ENCODE data around the gene GABRA5. TPM values are rescaled to one million over a fixed set of nuclear protein-coding genes. Genes with fewer than 3 reads are reported as not detected.

GABRA5 gene
- total RNA-seq, 1 experiment from 2014 or later: not detected

DNA sequence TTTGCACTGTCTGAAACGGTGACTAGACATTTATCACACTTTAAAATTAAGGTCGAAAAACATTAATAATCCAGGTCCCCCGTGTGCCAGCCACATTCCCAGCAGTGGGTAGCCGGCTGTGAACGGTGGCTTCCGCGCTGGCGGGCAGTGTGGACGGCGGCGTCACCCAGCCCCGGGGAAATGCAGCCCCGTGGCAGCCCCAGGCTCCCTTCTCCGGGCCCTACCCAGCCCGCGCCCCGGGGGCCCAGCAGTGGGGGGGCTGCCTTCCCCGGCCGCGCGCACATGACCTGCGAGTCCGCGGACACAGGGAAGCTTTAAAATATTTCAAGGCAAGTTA lies 25.3 kb downstream of the GABRA5 start:
- BruUV-seq (replicated peaks): no TSS peak
- CTCF ChIA-PET: no interaction called here

GRCh38 chr15:26892678-26893077 lies 25.8 kb downstream of the GABRA5 start:
- no peak overlapping the region for H3K4me3 ChIP-seq (ENCODE audit: low read depth, low read length)
- H3K9me3 Mint-ChIP-seq (ENCODE audit: unreplicated experiment): peaks cover 25% of the 10 kb centered on the region
- no peaks in the 10 kb centered on the region for H3K36me3 ChIP-seq (ENCODE audit: control insufficient read depth, insufficient read depth, low read length)
- H3K4me1 Mint-ChIP-seq (ENCODE audit: low read depth, unreplicated experiment): no peaks in the 10 kb centered on the region
- intact Hi-C loops (cut with micrococcal nuclease; ENCODE audit: unreplicated experiment): no loop called here
- no TSS peak for BruUV-seq (replicated peaks)
- H3K27me3 Mint-ChIP-seq (ENCODE audit: insufficient read depth, unreplicated experiment): peaks cover 3% of the 10 kb centered on the region
- no peaks in the 10 kb centered on the region for H3K27me3 ChIP-seq (replicated peaks; ENCODE audit: control insufficient read depth, insufficient read depth, low read length)
- POLR2A ChIA-PET: no interaction called here
- no peaks in the 10 kb centered on the region for H3K4me1 ChIP-seq
- no peak for DNase-seq
- no peak overlapping the region for H3K27ac Mint-ChIP-seq (ENCODE audit: unreplicated experiment)
- H3K9me3 ChIP-seq: peaks cover 5% of the 10 kb centered on the region; the same call in 1 of the 2 replicates
- H3K36me3 Mint-ChIP-seq (ENCODE audit: insufficient read depth, unreplicated experiment): no peaks in the 10 kb centered on the region
- no peak for TF ChIP-seq CTCF (IDR thresholded peaks at IDR 0.05; ENCODE audit: insufficient read depth in 1 of 2, low read depth in 1 of 2, low read length in 1 of 2, severe bottlenecking in 1 of 2, unreplicated experiment in 1 of 2)
- CTCF ChIA-PET: no interaction called here
- H3K4me3 Mint-ChIP-seq (ENCODE audit: unreplicated experiment): no peak overlapping the region

More for the DNA sequence above, 25.3 kb downstream of the GABRA5 start:
- H3K4me3 Mint-ChIP-seq (ENCODE audit: unreplicated experiment): no peak overlapping the region
- Histone ChIP-seq H3K4me3 (ENCODE audit: low read depth, low read length) (no peak overlapping the region), H3K9me3 (peaks cover 5% of the 10 kb centered on the region; the same call in 1 of the 2 replicates), H3K27me3 (replicated peaks; ENCODE audit: control insufficient read depth, insufficient read depth, low read length) (no peaks in the 10 kb centered on the region), H3K4me1 (no peaks in the 10 kb centered on the region), H3K36me3 (ENCODE audit: control insufficient read depth, insufficient read depth, low read length) (no peaks in the 10 kb centered on the region)
- peaks cover 4% of the 10 kb centered on the region for H3K27me3 Mint-ChIP-seq (ENCODE audit: insufficient read depth, unreplicated experiment)
- POLR2A ChIA-PET: no interaction called here
- H3K4me1 Mint-ChIP-seq (ENCODE audit: low read depth, unreplicated experiment): no peaks in the 10 kb centered on the region
- no peaks in the 10 kb centered on the region for H3K36me3 Mint-ChIP-seq (ENCODE audit: insufficient read depth, unreplicated experiment)
- intact Hi-C loops (cut with micrococcal nuclease; ENCODE audit: unreplicated experiment): no loop called here
- no peak overlapping the region for H3K27ac Mint-ChIP-seq (ENCODE audit: unreplicated experiment)
- peaks cover 25% of the 10 kb centered on the region for H3K9me3 Mint-ChIP-seq (ENCODE audit: unreplicated experiment)
- no peak for DNase-seq
- no peak for TF ChIP-seq CTCF (IDR thresholded peaks at IDR 0.05; ENCODE audit: insufficient read depth in 1 of 2, low read depth in 1 of 2, low read length in 1 of 2, severe bottlenecking in 1 of 2, unreplicated experiment in 1 of 2)

DNA sequence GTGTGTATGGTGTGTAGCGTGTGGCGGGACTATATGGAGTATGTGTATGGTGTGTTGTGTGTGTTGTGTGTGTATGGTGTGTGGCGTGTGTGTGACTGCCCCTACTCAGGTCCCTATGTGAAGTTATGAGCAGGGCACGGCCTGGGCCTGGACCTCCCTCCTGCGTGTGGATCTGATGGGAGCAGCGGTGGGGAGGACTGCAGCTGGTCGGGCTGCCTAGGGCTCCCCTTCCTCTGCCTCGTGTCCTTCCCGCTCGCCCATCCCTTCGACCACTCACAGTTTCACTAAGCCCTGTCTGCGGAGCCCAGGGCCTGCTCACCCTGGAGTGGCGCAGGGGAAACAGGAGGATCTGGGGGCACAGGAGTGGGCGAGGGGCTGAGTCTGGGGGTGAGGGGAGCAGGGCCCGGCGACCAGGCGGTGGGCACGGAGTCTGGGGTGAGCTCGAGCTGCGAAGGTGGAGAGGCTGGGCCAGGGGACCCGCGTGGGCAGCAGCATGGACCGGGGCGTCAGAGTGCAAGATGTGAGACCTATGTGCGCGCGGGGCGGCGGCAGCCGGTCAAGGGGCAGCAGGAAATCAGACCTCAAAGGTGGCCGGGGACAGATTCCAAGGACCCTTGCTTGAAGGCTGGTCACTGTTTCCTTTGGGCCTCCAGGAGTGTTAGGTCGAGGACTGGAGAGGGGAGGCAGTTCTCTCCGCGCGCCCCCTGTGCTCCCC lies 26.6 kb downstream of the GABRA5 start:
- no peaks in the 10 kb centered on the region for H3K36me3 Mint-ChIP-seq (ENCODE audit: insufficient read depth, unreplicated experiment)
- peaks cover 2% of the 10 kb centered on the region for H3K27me3 Mint-ChIP-seq (ENCODE audit: insufficient read depth, unreplicated experiment)
- Histone ChIP-seq H3K36me3 (ENCODE audit: control insufficient read depth, insufficient read depth, low read length) (no peaks in the 10 kb centered on the region), H3K4me3 (ENCODE audit: low read depth, low read length) (no peak overlapping the region), H3K9me3 (peaks cover 5% of the 10 kb centered on the region; the same call in 1 of the 2 replicates), H3K27me3 (replicated peaks; ENCODE audit: control insufficient read depth, insufficient read depth, low read length) (no peaks in the 10 kb centered on the region), H3K4me1 (no peaks in the 10 kb centered on the region)
- CTCF ChIA-PET: no interaction called here
- DNase-seq: no peak
- intact Hi-C loops (cut with micrococcal nuclease; ENCODE audit: unreplicated experiment): no loop called here
- no peak for TF ChIP-seq CTCF (IDR thresholded peaks at IDR 0.05; ENCODE audit: insufficient read depth in 1 of 2, low read depth in 1 of 2, low read length in 1 of 2, severe bottlenecking in 1 of 2, unreplicated experiment in 1 of 2)
- H3K4me3 Mint-ChIP-seq (ENCODE audit: unreplicated experiment): no peak overlapping the region
- POLR2A ChIA-PET: no interaction called here
- H3K27ac Mint-ChIP-seq (ENCODE audit: unreplicated experiment): no peak overlapping the region
- BruUV-seq (replicated peaks): no TSS peak
- H3K9me3 Mint-ChIP-seq (ENCODE audit: unreplicated experiment): peaks cover 25% of the 10 kb centered on the region
- H3K4me1 Mint-ChIP-seq (ENCODE audit: low read depth, unreplicated experiment): no peaks in the 10 kb centered on the region

All from Caco-2 (cell line).